Erythroblast (primary cell): Measurements from ENCODE around the gene RORB.

Experiments used
- GATA1 ChIP-seq: IDR thresholded peaks from 2 replicates; pipeline ENCODE4 v1.6.1; 2011; ENCODE audit warnings: low read depth, mild to moderate bottlenecking, control low read depth, low read length, moderate library complexity
- POLR2A ChIP-seq: IDR thresholded peaks from 2 replicates; pipeline ENCODE4 v1.6.1; 2011; ENCODE audit warnings: mild to moderate bottlenecking, low read length

- TF ChIP-seq POLR2A (no peak), GATA1 (no peak)
Measured at GRCh38 chr9:74674077-74674476, 176.9 kb downstream of the RORB start.
